Activated CD4-positive, alpha-beta T cell treated with anti-CD3 and anti-CD28 coated beads for 4 hours (primary cell): ENCODE data around the gene STMN3.
"Not testable (repeated sequence)": the region's sequence is repeated elsewhere in the genome, so short reads cannot be mapped to it uniquely, and the experiment has no call there.

Source experiments
- DNase-seq, 2 donors: peaks; one replicate each; pipeline ENCODE4 v3.0.0-alpha.2; 2020

The STMN3 gene

DNA sequence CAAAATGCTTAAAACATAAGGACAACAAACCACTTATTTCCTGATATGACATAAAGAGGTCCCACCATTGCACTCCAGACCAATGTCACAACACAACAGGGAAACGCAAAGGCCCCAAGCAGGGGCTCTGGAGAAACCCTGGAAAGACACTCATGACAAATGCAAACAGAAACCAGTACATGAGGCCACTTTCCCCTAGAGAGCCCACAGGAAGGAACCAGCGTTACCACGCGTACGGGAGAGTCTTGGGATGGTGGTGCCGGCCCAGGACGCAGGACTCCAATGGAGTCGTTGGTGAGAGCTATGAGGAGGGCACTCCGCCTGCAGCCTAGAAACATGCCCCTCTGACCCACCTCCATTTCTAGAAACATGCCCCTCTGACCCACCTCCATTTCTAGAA, 46.5 kb downstream of the STMN3 start:
- no peak for DNase-seq

DNA sequence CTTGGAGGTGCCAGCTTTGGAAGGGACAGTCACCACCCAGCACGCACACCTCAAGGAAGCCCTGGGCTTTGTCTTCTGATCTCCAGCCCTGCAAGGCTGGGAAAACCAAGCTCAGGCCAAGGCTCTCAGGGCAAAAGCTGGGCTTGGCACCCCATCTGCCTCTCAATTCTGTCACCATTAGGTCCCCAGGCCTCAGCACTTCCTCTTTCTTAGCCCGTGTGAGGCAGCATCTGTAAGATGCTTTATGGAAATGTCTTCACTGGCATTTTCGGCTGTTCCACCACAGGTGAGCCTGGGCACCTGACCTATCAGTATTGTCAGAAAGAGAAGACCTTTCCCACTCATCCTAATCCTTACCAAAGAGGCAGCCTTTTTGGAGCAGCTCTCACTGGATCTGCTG, 50.9 kb downstream of the STMN3 start:
- no peak for DNase-seq

DNA sequence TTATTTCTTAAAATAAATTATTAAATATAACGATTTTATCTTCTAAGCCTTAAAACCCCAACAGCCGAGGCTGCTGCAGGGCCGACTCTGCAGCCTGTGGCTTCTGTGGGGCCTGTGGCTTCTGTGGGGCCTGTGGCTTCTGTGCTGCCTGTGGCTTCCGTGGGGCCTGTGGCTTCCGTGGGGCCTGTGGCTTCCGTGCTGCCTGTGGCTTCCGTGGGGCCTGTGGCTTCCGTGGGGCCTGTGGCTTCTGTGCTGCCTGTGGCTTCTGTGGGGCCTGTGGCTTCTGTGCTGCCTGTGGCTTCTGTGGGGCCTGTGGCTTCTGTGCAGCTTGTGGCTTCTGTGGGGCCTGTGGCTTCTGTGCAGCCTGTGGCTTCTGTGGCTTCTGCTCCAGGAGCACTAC, 51.5 kb downstream of the STMN3 start:
- DNase-seq: not testable (repeated sequence)

DNA sequence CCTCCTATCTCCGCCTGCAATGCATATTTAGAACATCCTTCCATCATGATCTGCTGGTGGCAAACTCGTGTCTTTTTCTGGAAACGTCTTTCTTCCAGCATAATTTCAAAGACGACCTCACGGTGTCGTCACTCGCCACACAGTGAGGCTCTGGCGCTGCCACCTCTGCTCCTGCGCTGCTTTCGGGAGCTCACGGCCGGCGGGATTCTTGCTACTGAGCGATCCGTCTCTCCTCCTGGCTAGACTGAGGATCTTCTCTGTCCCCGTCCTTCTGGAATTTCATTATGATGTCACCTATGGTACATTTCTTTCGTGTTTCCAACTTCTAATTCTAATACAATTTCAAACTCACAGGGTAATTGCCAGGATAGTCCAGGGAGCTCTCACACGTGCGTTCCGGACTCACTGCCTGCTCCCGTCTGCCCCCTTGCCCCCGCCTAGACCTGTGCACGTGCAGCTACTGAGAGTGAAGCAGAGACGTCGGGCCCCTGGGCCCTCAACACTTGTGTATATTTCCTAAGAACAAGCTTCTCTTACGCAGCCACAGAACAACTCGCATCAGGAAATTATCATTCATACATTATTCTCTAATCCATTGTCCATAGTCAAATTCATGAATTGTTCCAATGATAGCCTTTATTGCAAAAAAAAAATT, 53.7 kb downstream of the STMN3 start:
- DNase-seq: no peak

DNA sequence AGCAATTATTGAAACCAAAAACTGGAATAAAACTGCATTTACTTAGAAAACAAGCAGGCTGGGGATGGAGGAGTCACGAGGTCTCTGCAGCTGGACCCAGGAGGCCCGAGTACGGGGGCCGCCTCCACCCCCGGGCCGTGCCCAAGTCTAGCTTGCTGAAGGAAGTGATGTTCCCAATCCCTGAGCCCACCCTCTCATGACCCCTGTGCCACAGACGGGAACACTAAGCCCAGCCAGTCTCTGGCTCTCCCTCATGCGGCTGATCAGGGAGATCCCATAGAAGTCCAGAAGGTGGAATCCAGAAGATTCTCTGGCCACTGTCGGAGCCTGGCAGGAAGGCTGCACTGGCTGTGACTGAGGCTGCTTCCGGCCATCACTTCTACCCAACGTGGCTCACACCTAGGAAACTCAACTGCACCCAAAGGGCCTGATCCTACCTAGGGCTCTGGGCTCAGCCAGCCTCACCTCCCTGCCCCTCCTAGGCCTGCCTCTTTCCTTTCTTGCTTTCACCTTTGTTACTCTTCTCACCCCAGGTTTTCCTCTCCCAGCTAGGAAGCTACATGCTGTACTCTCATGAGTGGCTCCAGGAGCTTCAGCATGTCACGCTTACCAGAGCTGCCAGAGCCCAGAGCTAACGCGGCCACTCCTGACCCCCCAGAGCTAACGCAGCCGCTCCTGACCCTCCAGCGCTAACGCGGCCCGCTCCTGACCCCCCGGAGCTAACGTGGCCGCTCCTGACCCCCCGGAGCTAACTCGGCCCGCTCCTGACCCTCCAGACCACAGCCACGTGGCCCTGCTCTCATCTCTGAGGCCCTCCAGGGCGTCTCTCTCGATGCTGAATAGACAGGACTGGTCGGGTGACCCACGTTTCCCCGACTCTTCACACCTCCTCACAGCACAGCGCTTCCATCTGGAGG, 54.5 kb downstream of the STMN3 start:
- DNase-seq: no peak

DNA sequence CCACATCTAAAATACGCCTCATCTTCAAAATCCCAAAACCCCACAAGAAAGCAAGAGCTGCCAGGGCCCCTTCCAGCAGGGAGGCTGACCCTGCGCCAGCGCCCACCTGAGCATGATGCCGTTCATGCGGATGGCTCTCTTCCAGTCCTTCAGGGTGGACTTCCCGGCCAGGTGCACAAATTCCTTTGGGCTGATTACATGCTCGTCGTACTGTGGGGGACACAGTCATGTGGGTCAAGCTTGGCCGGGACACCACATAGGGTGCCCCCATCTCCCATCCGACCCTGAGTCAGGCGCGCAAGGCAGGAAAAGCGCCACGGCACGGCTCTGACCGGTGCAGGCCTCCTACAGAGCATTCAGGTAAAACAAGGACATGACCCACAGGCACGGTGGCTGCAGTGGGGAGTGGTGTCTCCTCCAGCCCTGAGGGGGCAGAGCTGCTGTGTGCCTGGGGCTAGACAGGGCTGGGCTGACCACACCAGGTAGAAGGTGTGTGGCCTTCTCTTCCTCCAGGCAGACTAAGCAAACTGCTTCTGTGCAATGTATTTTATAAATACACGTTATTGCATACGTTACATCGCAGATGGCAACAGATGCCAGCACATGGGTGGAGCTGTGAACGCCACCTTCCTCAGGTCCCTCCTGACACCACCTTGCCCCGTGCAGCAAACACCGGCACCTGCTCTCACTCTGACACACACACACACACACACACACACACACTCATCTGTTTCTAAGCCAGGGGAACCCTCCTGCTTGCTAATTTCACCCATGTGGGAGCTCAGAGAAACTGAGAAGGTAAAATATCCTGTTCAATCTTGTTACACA, 55.4 kb downstream of the STMN3 start:
- DNase-seq: no peak

DNA sequence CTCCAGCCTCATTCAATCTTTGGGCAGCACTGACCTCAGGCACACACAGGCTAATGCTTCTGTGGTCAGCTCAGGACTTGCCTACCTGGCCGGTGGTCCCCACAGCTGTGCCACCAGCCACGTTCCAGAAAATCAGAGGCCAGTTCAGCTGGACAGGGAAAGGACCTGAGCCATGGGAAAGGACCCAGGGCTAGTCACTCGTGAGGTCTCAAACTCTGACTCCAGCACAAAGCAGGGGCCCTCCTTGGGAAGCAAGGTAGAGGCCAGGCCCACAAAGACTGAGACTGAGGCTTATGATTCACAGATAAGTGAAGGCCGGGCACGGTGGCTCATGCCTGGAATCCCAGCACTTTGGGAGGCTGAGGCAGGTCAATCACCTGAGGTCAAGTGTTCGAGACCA, 56.8 kb downstream of the STMN3 start:
- no peak for DNase-seq

DNA sequence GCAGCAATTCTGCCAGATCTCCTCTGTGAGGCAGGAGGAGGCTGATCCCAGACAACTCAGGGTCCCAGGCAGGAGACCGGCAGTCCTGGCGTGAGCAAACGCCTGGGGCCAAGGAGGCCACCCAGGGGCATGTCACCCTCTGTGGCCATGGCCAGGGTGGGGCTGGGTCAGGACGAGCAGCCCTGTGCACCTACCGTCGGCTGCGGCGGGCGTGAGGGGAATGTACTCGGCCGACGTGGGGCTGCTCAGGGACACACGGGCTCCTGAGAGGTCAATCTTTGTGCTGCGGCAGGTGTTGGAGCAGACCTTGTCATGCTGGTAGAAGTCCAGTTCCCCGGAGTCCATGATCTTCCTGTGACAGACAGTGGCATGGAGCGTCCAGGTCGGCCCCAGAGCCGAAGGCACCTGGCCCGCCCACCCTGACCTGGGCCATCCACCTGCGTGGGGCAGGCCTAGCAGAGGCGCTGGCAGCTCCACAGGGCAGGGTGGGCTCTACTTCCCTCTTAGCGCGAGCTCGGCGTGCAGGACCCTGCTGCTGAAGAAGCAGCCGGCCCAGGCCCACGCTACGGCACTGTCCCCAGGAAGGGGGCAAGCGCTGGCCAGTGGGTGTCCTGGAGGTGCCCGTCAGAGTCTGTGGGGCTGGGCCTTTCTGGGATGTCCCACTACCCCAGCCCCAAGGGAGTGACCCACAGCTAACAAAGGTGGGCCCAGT, 57.7 kb downstream of the STMN3 start:
- no peak for DNase-seq

DNA sequence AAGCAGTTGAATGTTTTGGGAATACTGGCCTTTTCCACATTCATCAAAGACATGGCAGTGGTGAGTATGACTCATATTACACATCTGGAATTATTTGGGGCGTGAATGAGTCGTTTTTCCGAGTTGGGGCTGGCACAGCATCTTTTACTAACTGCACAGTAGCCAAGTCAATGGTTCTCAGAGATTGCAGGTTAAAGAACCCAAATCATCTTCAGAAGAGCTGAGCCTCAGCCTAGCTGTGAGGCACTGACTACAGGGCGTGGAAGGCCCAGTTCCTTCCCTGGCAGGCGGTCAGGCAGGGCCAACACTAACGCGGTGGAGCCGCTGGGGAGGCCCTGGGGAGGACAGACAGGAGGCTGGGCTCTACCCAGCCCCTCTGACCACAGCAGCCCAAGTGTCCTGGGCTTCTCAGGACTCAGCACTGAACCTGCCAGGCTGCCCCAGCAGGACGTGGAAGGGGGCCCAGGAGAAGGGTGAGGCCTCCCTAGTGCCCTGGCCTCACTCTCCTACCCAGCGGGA, 59.1 kb downstream of the STMN3 start:
- DNase-seq: no peak

DNA sequence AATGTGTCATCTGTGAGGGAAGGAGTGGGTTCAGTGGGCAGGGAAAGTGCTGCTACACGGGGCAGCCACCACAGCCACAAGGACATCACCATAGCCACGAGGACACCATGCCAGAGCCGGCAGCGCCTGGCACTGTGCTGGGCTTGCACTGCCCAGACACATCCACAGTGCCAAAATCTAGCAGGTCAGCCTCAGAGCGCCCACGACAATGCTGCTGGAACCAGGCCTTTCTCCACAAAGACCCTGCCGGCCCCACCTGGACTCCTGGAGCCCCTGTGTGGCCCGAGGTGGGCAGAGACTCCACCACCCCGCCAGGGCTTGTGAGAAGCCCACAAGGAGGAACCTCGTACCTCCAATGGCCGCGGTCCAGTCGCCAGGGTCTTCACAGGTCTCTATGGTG, 60.6 kb downstream of the STMN3 start:
- no peak for DNase-seq

DNA sequence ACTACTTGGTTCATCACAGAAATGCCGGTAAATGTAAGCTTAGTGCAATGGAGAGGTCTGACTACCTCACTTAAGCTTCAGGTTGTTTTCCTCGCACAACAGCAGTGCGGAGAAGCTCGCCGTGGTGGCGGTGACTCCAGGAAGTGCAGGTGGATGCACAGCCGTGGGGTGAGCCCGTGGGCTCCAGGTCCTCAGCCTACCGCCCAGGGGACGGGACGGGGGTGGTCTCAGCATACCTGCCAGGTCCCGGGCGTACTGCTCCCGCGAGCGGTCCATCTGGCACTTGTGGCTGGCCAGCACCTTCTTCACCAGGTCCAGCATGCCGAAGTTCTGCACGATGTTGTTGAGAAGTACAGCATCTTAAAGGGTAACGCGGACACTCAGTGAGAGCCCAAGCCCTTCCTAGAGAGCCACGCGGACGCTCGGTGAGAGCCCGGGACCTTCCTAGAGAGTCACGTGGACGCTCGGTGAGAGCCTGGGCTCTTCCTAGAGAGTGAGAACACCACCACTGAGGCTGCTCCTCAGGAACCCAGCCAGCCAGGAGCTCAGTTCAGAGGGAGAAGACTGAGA, 61.4 kb downstream of the STMN3 start:
- DNase-seq: no peak

DNA sequence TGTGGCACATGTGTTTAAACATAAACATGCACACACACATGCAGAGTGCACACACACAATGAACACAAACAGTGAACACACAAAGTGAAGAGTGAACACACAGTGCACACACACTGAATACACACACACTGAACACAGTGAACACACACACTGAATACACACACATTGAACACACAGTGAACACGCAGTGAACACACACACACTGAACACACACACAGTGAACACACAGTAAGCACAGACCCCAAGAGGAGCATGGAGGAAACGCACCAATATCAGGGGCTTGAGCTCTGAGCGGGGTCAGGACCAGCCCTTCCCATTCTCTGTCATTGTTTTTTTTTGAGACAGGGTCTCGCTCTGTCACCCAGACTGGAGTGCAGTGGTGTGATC, 62.1 kb downstream of the STMN3 start:
- DNase-seq: no peak

DNA sequence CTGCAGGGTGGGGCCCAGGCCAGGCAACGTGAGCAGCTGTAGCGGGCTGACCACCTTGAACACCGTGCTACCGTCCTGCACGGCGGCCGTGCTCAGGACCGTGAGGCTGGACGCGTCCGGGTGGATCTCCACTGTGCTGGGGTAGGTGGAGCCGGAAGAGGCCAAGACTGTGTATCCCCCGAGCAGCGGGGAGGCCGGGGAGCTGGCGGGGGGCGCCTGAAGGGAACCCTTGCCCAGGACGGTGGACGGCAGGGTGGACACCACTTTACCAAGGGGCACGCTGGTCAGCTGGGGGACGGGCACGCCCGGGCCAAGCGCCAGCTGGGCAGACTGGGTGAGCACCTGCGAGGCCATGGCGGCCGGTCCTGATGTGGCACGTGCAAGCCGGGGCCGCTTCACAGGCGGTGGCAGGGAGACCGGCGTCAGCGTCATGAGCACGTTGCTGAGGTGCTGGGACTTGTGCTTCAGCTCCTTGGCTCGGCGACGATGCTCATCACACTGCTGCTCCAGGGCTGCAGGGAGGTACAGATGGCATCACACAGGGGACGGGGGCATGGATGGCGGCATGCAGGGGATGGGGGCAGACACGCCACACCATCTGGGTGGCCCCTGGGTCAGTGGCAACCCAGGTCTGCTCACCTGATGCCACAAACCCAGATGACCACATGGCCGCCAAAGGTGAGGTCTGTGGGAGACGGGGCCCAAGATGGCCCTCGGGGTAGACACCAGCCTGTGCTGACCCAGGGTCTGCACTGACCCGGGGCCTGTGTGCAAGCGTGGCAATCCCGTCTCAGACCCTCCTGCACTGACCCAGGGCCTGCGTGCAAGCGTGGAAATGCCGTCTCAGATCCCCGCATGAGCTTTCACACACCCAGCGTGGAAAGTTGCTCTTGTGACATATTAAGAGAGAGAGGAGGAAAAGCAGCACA, 62.7 kb downstream of the STMN3 start:
- DNase-seq: no peak
